ENCODE data around the gene PKP3. TPM values are rescaled to one million over a fixed set of nuclear protein-coding genes. Genes with fewer than 3 reads are reported as not detected.
A peak's percentile ranks its signal among the peaks of the same experiment; 100 is the strongest.
"Not testable (repeated sequence)": the region's sequence is repeated elsewhere in the genome, so short reads cannot be mapped to it uniquely, and the experiment has no call there.

The PKP3 gene, protein sequence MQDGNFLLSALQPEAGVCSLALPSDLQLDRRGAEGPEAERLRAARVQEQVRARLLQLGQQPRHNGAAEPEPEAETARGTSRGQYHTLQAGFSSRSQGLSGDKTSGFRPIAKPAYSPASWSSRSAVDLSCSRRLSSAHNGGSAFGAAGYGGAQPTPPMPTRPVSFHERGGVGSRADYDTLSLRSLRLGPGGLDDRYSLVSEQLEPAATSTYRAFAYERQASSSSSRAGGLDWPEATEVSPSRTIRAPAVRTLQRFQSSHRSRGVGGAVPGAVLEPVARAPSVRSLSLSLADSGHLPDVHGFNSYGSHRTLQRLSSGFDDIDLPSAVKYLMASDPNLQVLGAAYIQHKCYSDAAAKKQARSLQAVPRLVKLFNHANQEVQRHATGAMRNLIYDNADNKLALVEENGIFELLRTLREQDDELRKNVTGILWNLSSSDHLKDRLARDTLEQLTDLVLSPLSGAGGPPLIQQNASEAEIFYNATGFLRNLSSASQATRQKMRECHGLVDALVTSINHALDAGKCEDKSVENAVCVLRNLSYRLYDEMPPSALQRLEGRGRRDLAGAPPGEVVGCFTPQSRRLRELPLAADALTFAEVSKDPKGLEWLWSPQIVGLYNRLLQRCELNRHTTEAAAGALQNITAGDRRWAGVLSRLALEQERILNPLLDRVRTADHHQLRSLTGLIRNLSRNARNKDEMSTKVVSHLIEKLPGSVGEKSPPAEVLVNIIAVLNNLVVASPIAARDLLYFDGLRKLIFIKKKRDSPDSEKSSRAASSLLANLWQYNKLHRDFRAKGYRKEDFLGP
- 100 to 1,000 TPM in 2 of 4 donors, 10 to 100 TPM in 2; 72.5 to 152 (median 111) TPM for polyA plus RNA-seq
- long read RNA-seq, donor 1, transcript PKP3-201 (13 exons, 2,809 nt): major isoform, 28 of 117 reads
- long read RNA-seq, donor 1, partial matches to known transcripts: 89 of 117 reads
- long read RNA-seq, donor 1, other reads (novel, unspliced or antisense): 0 of 117 reads
- long read RNA-seq, donor 2, transcript PKP3-201 (13 exons, 2,809 nt): major isoform, 11 of 17 reads
- long read RNA-seq, donor 2, partial matches to known transcripts: 5 of 17 reads
- long read RNA-seq, donor 2, other reads (novel, unspliced or antisense): 0 of 17 reads
- long read RNA-seq, donor 3, partial matches to known transcripts: 0 of 2 reads
- long read RNA-seq, donor 3, other reads (novel, unspliced or antisense): 0 of 2 reads
- long read RNA-seq, donor 4, partial matches to known transcripts: 0 of 2 reads
- long read RNA-seq, donor 4, other reads (novel, unspliced or antisense): 0 of 2 reads
- long read RNA-seq, donor 5, partial matches to known transcripts: 25 of 26 reads
- long read RNA-seq, donor 5, other reads (novel, unspliced or antisense): 0 of 26 reads
- long read RNA-seq, donor 6, transcript PKP3-201 (13 exons, 2,809 nt): major isoform, 12 of 12 reads
- long read RNA-seq, donor 6, partial matches to known transcripts: 0 of 12 reads
- long read RNA-seq, donor 6, other reads (novel, unspliced or antisense): 0 of 12 reads
- long read RNA-seq, donor 7: 0 reads
- long read RNA-seq, donor 8, partial matches to known transcripts: 0 of 1 reads
- long read RNA-seq, donor 8, other reads (novel, unspliced or antisense): 0 of 1 reads
- long read RNA-seq, donor 9, partial matches to known transcripts: 0 of 4 reads
- long read RNA-seq, donor 9, other reads (novel, unspliced or antisense): 0 of 4 reads
- long read RNA-seq, donor 10, transcript PKP3-201 (13 exons, 2,809 nt): major isoform, 12 of 13 reads
- long read RNA-seq, donor 10, partial matches to known transcripts: 0 of 13 reads
- long read RNA-seq, donor 10, other reads (novel, unspliced or antisense): 0 of 13 reads

DNA sequence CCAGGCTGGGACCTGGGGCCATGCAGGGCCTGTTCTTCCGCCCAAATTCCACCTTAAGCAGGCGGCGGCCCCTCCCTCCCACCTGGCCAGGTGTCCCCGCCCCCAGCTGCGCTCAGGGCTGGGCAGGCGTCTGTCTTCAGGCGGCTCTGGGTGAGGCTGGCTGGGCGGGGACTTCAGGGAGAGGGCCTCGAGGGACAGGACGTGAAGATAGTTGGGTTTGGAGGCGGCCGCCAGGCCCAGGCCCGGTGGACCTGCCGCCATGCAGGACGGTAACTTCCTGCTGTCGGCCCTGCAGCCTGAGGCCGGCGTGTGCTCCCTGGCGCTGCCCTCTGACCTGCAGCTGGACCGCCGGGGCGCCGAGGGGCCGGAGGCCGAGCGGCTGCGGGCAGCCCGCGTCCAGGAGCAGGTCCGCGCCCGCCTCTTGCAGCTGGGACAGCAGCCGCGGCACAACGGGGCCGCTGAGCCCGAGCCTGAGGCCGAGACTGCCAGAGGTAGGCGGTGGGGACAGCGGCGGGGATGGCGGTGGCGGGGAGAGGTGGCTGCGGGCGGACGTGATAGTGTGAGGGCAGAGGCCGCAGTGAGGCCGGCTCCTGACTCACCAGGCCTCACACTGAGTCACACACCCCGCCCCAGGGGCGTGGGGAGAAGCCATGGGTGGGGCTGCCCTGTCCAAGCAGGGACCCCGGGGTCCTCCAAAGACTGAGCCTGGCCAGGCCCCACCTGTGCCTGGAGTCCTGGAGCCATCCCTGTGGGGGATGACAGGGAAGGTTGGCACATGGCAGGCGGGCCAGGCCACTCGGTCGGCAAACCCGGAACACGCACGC, at the start of gene PKP3:
PKP3 (plus strand) TSS at position 176 of the 824 bp plus-strand sequence; CDS start at position 260, 84 bp downstream.
- no peak for FAIRE-seq
- H3K9me3 ChIP-seq (ENCODE audit: control insufficient read depth in 2 of 2, insufficient read depth in 1 of 2, low read depth in 1 of 2, low read length in 1 of 2): no peaks in the 10 kb centered on the region
- H3K4me3 ChIP-seq (ENCODE audit: low read depth in 1 of 3, low read length in 3 of 3): peak within 1 kb of the TSS; percentile 39 to 74 (median 71)
- H3K4me1 ChIP-seq (ENCODE audit: control insufficient read depth in 3 of 3, insufficient read depth in 2 of 3, low read depth in 1 of 3, low read length in 2 of 3): peaks cover 0 to 25% (median 0%) of the 10 kb centered on the region in 3 donors
- no peaks in the 10 kb centered on the region for H3K27me3 ChIP-seq (ENCODE audit: control insufficient read depth in 3 of 3, insufficient read depth in 3 of 3, low read length in 3 of 3)
- 18 to 55% (median 44%) methylated on average over 45 to 57 of the region's 57 CpGs for WGBS, 3 donors
- peak within 1 kb of the TSS; percentile 91 to 95 (median 92) for H3K27ac ChIP-seq (ENCODE audit: low read depth in 1 of 3, low read length in 2 of 3)
- peaks cover 0 to 35% (median 9%) of the 10 kb centered on the region in 3 donors for H3K36me3 ChIP-seq (ENCODE audit: control insufficient read depth in 3 of 3, insufficient read depth in 2 of 3, low read depth in 1 of 3, low read length in 3 of 3)
- peak; percentile 95 for DNase-seq

- 85 to 91% (median 90%) methylated on average over 11 of the region's 11 CpGs for WGBS, 3 donors
- FAIRE-seq (no peak), DNase-seq (no peak)
- H3K27me3 ChIP-seq (ENCODE audit: control insufficient read depth in 3 of 3, insufficient read depth in 3 of 3, low read length in 3 of 3): no peaks in the 10 kb centered on the region
- H3K9me3 ChIP-seq (ENCODE audit: control insufficient read depth in 2 of 2, insufficient read depth in 1 of 2, low read depth in 1 of 2, low read length in 1 of 2): no peaks in the 10 kb centered on the region
- peaks cover 0 to 5% (median 0%) of the 10 kb centered on the region in 3 donors for H3K4me1 ChIP-seq (ENCODE audit: control insufficient read depth in 3 of 3, insufficient read depth in 2 of 3, low read depth in 1 of 3, low read length in 2 of 3)
- H3K36me3 ChIP-seq (ENCODE audit: control insufficient read depth in 3 of 3, insufficient read depth in 2 of 3, low read depth in 1 of 3, low read length in 3 of 3): no peaks in the 10 kb centered on the region
- H3K27ac ChIP-seq (ENCODE audit: low read depth in 1 of 3, low read length in 2 of 3): no peak overlapping the region
- H3K4me3 ChIP-seq (ENCODE audit: low read depth in 1 of 3, low read length in 3 of 3): no peak overlapping the region
Observed at GRCh38 chr11:344836-345578, 49.0 kb upstream of the PKP3 start.

- WGBS, 3 donors: 80 to 86% (median 80%) methylated on average over 3 of the region's 3 CpGs
- FAIRE-seq: no peak
Observed at GRCh38 chr11:346529-346928, 47.5 kb upstream of the PKP3 start.

DNA sequence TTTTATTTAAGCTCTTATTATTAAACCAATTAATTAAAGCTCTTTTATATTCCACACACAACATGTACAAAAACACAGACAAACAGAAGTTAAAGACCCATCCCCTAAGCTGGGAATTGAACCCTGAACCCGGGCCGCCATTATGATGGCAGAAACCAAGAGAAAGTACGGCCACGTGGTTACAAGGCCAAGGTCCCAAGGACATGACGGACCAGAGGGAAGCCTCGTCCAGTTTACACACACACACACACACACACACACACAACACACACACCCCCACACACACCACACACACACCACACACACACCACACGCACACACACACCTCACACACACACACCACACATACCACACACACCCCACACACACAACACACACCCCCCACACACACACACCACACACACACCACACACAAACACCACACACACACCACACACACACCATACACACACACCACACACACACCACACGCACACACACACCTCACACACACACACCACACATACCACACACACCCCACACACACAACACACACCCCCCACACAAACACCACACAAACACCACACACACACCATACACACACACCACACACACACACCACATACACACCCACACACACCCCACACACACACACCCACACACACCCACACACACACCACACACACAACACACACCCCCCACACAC, 44.6 kb upstream of the PKP3 start:
- not testable (repeated sequence) for H3K4me3 ChIP-seq (ENCODE audit: low read depth in 1 of 3, low read length in 3 of 3); H3K27me3 ChIP-seq (ENCODE audit: control insufficient read depth in 3 of 3, insufficient read depth in 3 of 3, low read length in 3 of 3); H3K36me3 ChIP-seq (ENCODE audit: control insufficient read depth in 3 of 3, insufficient read depth in 2 of 3, low read depth in 1 of 3, low read length in 3 of 3); H3K9me3 ChIP-seq (ENCODE audit: control insufficient read depth in 2 of 2, insufficient read depth in 1 of 2, low read depth in 1 of 2, low read length in 1 of 2); FAIRE-seq; DNase-seq
- 56 to 78% (median 72%) methylated on average over 7 to 8 of the region's 8 CpGs for WGBS, 3 donors
- H3K27ac ChIP-seq (ENCODE audit: low read depth in 1 of 3, low read length in 2 of 3): peak overlapping the region in 1 of 3 donors; percentile 19
- peaks cover 0 to 35% (median 2%) of the 10 kb centered on the region in 3 donors for H3K4me1 ChIP-seq (ENCODE audit: control insufficient read depth in 3 of 3, insufficient read depth in 2 of 3, low read depth in 1 of 3, low read length in 2 of 3)

More at GRCh38 chr11:346529-346928, 47.5 kb upstream of the PKP3 start:
- DNase-seq: no peak
- H3K27ac ChIP-seq (ENCODE audit: low read depth in 1 of 3, low read length in 2 of 3): no peak overlapping the region
- H3K36me3 ChIP-seq (ENCODE audit: control insufficient read depth in 3 of 3, insufficient read depth in 2 of 3, low read depth in 1 of 3, low read length in 3 of 3): no peaks in the 10 kb centered on the region
- H3K9me3 ChIP-seq (ENCODE audit: control insufficient read depth in 2 of 2, insufficient read depth in 1 of 2, low read depth in 1 of 2, low read length in 1 of 2): no peaks in the 10 kb centered on the region
- H3K4me3 ChIP-seq (ENCODE audit: low read depth in 1 of 3, low read length in 3 of 3): no peak overlapping the region
- H3K27me3 ChIP-seq (ENCODE audit: control insufficient read depth in 3 of 3, insufficient read depth in 3 of 3, low read length in 3 of 3): no peaks in the 10 kb centered on the region
- H3K4me1 ChIP-seq (ENCODE audit: control insufficient read depth in 3 of 3, insufficient read depth in 2 of 3, low read depth in 1 of 3, low read length in 2 of 3): peaks cover 0 to 19% (median 0%) of the 10 kb centered on the region in 3 donors

- not testable (repeated sequence) for H3K27me3 ChIP-seq (ENCODE audit: control insufficient read depth in 3 of 3, insufficient read depth in 3 of 3, low read length in 3 of 3); FAIRE-seq; H3K4me3 ChIP-seq (ENCODE audit: low read depth in 1 of 3, low read length in 3 of 3); H3K36me3 ChIP-seq (ENCODE audit: control insufficient read depth in 3 of 3, insufficient read depth in 2 of 3, low read depth in 1 of 3, low read length in 3 of 3); H3K9me3 ChIP-seq (ENCODE audit: control insufficient read depth in 2 of 2, insufficient read depth in 1 of 2, low read depth in 1 of 2, low read length in 1 of 2)
- Histone ChIP-seq H3K27ac (ENCODE audit: low read depth in 1 of 3, low read length in 2 of 3) (peak overlapping the region in 2 of 3 donors; percentile 47 to 64), H3K4me1 (ENCODE audit: control insufficient read depth in 3 of 3, insufficient read depth in 2 of 3, low read depth in 1 of 3, low read length in 2 of 3) (peaks cover 0 to 37% (median 2%) of the 10 kb centered on the region in 3 donors)
- DNase-seq: peak in 1 of 2 donors; percentile 45
- WGBS, 3 donors: 39 to 69% (median 48%) methylated on average over 16 of the region's 16 CpGs
Observed at GRCh38 chr11:350033-350722, 43.8 kb upstream of the PKP3 start.

DNA sequence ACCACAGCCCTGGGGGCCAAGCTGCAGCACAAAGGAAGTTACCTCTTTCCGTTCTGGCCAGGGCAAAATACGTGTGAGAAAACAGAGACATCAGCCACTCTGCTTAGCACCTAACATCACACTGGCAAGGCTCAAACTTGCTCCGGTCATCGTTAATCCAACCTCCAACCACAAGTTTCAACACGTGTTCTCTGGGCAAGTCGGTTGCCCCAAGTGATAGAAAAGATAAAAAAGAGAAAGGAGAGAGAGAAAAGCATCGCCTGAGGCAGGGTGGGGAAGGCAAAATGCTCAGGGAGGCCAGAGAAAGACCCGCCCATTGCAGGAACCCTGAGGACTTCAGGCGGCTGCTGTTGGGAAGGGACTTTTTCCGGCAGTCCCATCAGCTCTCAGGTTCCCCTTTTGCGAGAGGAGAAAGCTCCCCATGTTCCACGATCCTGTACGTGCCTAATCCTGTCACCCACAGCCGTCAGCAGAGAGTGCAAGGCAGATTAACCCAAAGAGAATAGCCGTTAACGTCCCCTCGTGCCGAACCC, 43.2 kb upstream of the PKP3 start:
- Histone ChIP-seq H3K27ac (ENCODE audit: low read depth in 1 of 3, low read length in 2 of 3) (peak overlapping the region in 2 of 3 donors; percentile 47 to 64), H3K4me3 (ENCODE audit: low read depth in 1 of 3, low read length in 3 of 3) (no peak overlapping the region), H3K36me3 (ENCODE audit: control insufficient read depth in 3 of 3, insufficient read depth in 2 of 3, low read depth in 1 of 3, low read length in 3 of 3) (no peaks in the 10 kb centered on the region), H3K4me1 (ENCODE audit: control insufficient read depth in 3 of 3, insufficient read depth in 2 of 3, low read depth in 1 of 3, low read length in 2 of 3) (peaks cover 0 to 43% (median 5%) of the 10 kb centered on the region in 3 donors), H3K27me3 (ENCODE audit: control insufficient read depth in 3 of 3, insufficient read depth in 3 of 3, low read length in 3 of 3) (no peaks in the 10 kb centered on the region), H3K9me3 (ENCODE audit: control insufficient read depth in 2 of 2, insufficient read depth in 1 of 2, low read depth in 1 of 2, low read length in 1 of 2) (no peaks in the 10 kb centered on the region)
- FAIRE-seq (no peak), DNase-seq (peak in 1 of 2 donors; percentile 48)
- 52 to 71% (median 68%) methylated on average over 18 of the region's 18 CpGs for WGBS, 3 donors

Data from small intestine (tissue), 16 donors.